Measurements from ENCODE around the gene ZNF670.

GRCh38 chr1:247102381-247102780 is 23.8 kb upstream of the ZNF670 start:
- no peak for TF ChIP-seq EZH2 (IDR thresholded peaks at IDR 0.05; ENCODE audit: insufficient read depth, poor library complexity, severe bottlenecking)
- no peak for TF ChIP-seq EZH2phosphoT487 (IDR thresholded peaks at IDR 0.05; ENCODE audit: insufficient read depth, low read depth)

Measured in GM23248 (cell line).